NCI-H128 (cell line): Measurements from ENCODE around the gene LIMS2.

Source experiments
- DNase-seq: peaks from one replicate; lab custom pipeline; 2025; ENCODE audit not compliant: unreplicated experiment; lab: John Stamatoyannopoulos, UW

The LIMS2 gene

DNA sequence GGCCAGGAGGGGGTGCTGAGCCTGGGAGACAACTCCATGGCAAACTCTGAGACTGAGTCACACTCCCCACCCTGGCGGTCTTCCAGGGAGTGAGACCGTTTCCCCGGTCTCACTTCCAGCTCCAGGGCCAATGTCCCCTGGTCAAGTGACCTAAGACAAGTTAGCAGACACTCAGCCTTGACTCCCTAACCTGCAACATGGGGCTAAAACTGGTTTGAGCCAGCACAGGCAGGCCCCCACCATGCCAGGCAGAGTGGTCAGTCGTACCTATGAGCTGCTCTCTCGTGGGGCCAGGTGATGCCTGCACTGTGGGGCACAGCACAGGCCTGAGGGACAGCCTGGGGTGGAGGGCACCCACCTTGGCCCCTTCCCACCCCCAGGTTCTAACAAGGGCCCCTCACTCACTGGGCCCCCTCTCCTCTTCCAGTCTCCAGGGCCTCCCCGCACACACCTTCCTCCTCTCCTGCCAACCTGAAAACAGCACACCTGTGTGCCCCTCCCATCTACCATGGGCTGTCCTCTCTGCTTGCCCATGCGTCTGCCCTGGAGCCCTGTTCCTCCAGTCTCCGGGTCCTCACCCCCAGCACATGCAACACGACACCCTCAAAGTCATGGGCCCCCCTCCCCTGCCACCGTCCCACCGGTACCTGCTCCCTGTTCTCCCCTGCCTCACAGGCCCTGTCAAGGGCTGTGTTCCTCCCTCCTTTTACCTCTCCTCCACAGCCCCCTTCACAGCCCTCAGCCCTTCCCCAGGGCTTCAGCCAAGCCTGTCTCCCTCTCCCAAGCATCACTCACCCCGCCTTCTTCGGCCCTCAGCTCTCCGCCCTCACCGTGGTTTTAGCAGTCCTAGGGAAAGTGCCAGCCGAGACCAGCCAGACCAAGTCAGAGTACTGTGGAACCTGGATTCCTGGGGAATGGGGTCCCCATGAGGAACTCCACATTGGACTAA, 27.8 kb downstream of the LIMS2 start:
- DNase-seq = no peak

DNA sequence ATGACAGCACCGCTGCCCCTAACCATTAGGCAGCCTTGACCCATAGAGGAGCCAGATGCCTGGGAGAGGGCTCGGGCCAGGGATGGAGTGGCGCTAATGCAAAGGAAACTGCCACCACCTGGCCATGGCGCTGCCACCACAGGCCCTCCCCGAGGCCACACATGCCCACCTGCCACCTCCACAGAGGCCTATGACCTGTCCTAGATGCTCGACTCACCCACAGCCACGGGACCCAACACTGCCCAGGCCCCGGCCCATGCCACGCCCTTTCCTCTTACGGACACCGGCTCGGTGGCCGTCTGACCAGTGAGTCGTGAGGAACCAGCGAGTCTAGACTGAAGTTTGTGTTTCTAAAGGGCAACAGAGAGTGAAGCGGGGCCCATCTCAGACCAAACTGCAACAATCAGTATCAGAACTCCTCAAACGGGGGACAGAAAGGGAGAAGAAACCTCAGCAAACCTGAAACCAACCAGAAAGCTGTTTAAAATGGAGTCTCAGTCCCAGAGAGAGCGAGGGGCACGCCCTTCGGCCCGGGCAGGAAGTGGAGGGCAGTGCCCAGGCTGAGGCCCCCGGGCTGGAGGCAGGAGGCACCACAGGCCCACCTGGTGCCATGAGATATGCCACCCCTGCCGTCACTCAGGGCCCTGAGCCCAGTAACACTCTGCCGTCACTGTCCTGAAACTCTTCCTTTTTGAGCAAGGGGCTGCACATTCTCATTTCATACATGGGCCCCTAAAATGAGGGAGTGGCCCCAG, 28.7 kb downstream of the LIMS2 start:
- no peak for DNase-seq

DNA sequence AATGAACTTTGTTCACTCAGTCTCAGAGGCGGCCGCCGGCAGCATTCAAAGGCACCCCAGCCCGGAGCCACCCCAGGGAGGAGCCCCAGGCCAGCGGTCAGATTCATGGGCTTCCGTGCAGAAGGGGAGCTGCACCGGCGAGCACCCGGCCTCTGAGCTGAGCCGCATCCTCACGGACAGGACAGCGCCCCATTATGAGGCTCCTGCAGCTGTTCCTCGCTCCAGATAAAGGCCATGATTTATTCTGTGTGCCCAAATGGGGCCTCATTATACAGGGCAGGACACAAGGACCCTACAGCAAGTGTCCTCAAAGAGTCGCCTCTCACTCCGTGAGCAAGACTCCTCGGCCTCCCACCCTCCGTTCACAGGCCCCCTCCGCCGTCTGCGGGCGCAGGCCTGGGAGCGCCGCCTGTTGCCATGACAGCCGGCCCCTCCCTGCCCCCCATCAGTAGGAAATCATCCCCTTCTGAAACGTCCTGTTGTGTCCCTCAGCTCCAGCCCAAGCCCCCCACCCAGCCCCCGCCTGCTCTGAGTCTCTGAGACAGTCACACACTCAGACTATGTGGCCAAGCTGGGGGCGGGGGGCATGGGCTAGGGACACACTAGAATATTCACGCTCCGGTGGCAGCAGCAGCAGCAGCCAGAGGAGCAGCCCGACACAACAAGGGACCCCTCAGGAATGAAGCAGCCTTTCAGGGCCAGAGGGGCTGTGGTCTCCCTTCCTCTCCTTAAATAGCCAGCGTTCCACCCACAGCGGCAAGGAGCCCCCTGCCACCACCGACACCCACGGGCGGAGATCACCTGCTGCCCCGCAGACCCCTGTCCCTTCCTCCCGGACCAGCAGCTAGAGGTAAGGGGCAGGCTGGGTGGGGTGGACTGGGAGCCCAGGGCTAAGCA, 29.7 kb downstream of the LIMS2 start, which contains the start of gene GPR17:
Gene GPR17, plus strand, starts transcription at position 759 of the 897 bp plus-strand sequence. CDS start 4,583 bp downstream, outside the sequence.
- DNase-seq = no peak

DNA sequence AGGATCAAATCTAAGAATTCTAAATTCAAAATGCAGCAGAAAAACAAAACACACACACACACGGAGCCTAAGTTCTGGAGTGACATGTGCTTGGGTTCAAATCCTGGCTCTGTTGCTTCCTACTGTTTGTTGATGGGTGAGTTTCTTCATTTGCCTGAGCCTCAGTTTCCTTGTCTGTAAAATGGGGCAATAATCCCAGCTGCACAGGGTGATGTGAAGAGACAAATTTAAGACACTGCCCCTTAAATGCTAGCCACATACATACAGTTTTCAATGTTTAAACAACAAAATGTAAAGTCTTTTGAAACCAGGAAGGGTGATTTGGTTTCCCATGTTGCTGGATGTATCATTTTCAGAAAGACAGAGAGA, 30.3 kb downstream of the LIMS2 start:
- no peak for DNase-seq

DNA sequence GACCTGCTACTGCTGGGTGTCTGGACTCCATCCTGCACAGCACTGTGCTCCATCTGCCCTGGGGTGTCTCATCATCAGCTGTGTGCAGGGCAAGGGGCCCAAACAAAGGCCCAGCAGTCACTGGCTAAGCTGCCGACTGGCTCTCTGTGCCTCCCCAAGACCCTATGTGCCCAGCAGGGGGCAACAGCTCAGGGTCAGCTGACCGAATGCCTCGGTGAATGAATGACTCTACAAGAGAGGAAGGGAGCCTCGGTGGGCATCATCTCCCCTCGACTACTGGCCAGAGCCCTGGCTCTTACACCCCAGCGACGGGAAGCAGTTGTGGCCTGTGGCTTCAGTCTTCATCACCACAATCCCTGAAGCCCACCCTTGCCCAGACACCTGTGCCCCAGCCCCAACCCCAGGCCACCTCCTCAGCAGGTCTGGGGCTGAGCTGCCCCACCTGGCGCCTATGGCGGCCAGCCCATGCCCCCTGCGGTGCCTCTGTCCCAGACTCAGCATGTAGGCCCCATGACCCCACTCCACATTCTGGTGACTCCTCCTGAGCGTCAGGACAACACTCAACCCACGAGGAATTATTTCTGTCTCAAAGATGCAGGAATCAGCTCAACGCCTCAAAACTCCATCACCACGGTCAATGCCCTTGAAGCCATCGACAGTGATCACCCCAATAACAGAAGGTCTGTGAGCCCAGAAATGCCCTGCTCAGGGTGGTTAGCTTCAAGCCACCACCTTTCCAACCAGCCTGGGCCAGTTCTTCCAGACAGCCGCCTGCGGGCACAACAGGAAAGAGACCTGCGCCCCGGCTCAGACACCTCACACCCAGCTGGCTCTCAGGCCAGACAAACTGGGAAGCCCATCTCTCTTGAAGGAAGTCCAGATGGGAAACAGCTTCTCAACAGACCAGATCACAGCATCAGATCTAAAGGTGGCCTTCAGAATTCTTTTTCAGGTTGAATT, 31.0 kb downstream of the LIMS2 start:
- no peak for DNase-seq

DNA sequence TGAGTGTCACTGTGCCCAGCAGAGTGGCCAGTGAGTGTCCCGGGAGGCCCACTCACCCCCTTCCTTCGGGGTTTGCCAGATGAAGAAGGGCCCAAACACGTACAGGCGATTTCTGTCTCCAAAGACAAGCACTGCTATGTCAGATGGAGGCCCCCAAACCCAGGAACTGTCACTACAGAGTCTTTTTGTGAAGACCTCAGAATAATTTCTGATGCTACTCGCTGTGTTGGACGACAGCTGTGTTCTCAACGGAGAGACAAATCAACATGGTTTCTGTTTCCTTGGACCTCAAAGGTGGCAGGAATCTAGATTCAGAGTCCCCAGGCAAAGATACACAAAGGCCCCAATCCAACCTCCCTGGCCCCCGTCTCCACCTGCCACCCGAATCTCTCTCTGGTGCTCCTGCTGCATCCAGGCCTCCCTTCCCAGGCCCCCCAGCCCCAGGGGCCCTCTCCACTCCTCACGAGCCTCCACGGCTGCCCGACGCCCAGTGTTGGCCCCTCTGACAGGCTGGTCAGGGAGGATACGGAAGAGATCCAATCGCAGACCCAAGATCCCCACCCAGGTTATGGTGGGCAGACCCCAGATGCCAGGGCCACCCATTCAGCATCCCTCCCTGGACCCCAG, 31.8 kb downstream of the LIMS2 start:
- DNase-seq = no peak

DNA sequence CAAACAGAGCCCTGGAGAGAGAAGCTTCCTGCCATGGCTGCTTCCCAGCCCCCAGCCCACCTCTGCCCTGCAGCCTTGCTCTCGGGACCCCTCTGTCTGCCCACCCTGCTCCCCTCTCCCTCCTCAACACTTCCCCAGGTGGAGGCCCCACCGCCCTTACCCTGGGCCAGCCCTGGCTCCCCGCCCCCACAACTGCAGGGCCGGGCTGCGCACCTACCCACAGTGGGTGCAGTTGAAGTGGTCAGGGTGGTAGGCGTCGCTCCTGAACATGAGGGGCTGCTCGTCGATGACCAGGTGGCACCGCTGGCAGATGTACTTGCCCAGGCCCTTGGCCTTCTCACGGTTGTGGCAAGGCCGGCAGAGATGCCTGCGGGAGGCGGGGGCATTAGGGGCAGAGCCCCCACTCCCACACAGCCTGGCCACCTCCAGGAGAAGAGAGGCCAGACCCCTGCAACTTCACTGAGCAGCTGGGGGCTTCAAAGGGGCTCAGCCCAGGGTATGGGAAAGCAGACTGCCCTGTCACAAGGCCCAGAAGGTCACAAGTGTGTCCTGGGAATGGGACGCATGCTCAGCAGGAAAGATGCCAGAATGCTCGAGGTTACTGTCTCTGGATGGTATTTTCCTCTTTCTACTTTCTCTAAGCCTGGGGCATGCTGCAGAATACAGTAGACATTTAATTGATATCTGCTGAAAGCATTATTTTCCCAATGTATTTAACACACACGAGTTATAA, 32.5 kb downstream of the LIMS2 start:
- DNase-seq = no peak

DNA sequence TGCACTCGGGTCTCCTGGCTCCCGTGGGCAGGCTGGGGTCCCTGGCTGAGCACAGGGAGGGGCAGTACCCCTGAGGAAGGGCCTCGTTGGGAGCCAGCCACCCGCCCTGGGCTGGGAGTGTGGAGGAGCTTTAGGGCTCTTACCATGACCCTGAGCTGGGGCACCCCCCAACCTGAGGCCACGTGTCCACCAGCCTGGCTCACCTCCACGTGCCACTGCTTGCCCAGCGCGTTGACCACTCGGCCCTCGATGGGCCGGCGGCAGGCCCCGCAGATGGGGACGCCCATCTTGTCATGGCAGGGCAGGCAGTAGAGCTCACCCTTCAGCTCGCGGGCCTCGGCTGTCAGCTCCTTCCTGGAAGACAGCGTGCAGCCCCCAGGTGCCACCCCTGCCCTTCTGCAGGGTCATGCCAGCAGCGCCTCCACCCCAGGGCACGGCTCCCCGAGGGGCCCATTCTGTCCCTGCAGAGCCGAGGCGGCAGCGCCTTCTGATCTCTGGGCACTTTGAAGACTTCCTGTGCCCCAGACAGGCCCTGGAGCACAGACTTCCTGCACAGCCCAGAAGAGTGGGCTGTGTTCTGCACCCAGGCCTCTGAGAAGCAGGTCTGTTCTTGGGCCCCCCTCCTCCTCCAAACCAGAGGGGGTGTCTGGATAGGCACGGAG, 33.4 kb downstream of the LIMS2 start:
- no peak for DNase-seq

DNA sequence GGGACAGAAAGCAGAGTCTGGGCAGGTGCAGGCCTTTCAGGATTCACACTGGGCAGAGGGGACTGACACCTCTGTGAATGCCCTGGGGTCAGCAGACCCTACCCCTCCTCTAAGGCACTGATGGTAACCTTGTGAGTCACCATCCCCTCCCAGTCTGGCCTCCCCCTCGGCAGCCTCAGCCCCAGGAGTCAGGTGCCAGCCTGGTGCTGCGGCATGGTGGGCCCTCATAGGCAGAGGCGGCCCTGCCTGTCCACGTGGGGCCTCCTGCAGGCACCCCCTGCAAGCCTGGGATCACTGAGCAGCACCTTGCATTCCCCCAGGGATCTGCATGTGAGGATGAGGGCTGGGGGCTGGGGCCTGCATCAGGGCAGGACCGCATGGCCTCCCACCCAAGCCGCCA, 34.2 kb downstream of the LIMS2 start:
- no peak for DNase-seq

DNA sequence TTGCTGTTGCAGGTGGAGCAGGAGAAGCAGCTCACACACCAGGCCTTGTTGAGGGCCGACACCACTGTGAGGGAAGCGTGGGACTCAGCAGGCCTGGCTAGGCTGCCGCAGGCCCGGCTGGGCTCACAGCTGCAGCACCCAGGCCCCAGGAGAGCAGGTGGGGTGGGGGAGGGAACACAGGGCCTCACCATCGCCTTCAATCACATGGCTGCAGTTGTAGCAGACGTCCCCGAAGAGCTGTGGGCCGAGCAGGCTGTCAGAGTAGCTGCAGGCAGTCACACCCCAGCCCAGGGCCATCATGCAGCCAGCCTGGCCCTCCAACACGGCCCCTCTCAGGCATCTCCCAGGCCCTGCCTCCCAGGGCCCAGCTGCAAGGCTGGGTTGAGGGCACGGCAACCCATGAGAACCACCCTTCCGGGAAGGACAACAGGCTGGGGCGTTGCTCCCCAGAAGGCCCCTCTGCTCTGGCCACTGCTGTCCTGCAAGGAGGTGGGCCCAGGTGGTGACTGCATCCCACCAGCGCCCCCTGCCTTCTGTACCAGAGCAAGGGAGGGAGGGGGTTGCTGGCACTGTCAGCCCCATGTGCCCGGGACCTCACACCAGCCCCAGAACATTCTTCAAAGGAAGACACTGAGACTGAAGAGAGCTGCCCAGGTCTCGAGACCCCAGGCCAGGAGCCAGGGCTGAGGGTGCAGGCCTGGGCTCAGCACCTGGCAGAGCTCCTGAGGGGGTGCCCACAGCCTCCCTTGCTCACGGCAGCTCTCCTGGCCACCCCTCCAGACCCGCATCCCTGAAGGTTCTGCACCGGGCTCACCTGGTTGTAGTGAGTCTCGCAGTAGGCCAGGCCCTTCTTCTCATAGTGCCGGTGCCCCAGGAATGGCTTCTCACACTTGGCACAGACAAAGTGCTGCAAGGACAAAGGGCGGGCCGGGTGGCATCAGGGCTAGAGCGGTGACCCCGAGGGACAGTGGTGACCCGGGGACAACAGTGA, 35.0 kb downstream of the LIMS2 start:
- DNase-seq = no peak

DNA sequence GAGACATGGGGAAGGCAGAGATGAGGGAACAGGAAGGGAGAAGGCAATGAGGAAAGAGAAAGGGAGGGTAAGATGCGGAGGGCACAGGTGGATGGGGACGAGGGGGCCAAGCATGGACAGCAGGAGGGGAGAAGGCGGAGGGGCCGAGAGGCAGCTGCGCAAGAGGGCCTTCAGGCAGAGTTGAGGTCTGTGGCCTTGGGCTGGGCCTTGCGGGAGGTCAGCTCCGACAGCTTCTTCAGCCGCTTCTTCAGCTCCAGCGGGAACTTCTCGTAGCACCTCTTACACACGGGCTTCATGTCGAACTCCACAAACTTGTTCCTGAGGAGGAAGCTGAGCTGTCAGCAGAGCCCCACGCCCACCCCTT, 36.2 kb downstream of the LIMS2 start:
- DNase-seq = no peak

DNA sequence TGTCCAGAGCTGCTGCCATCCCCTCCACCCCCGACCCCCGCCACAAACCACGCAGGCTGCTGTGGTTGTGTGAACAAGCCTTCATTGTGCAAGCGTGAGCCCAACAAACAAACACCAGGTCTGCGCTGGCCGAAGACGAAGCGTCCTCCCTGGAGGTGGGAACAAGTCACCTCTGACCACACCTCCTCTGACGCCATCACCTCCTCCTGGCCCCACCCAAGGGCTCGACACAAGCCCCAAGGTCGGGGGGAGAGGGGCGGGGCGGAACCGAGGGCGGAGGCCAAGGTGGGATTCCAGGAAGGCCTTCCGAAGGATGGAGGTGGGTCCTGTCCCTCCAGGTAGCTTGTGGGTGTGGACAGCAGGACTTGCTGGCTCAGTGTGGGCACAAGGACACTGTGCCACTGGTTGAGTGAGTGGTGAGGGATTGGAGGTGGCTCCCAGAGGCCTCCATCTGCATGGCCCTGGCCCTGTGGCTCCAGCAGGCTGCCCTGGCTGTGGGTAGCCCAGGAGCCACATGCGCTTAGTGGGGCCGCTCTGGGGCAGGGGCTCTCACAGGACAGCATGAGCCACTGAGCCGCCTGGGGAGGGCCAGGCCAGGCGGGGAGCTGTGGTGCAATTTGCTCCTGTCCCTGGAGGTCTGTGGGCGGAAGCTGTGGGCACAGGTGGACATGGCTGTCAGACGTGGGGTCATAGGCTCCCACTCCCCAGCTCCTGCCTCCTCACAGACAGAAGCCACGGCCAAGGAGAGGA, 36.8 kb downstream of the LIMS2 start:
- no peak for DNase-seq

DNA sequence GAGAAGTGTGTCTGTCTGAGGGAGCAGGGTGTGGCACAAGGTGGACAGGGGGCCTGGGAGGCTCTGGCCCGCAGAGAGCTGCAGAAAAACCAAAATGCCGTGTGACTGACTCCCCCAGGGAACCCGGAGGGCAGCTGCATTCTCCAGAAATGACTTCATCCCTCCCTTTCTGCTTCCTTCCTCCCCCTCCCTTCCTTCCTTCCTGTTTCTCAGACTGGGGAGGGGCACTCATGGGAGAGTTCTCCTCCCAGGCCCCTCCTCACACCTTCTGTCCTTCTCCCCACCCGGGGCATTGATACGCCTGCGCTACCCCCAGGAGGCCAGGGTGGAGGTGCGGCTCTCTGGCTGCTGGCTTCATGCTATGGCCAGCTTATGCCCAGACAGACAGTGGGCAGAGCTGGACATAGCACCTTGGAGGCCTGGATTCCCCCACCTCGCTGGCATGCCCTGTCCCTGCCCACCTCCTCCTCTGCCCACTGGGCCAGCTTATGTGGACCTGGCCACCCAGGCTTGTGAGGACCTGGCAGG, 37.5 kb downstream of the LIMS2 start:
- no peak for DNase-seq

DNA sequence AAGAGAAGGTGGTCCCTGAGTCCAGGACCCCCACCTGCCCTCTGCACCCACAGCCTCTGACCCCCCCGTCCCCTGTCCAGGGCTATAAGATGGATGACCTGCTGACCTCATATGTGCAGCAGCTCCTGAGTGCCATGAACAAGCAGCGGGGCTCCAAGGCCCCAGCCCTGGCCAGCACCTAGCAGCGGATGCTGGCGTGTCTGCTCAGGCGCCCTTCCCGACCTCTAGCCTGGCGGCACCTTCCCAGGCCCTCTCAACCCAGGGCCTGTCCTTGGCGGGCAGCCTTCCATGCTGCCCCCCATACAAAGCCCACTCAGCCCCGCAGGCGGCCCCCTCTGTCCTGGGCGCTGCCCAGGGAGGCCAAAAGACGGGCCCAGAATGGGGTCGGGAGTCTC, 38.1 kb downstream of the LIMS2 start:
- DNase-seq = no peak

DNA sequence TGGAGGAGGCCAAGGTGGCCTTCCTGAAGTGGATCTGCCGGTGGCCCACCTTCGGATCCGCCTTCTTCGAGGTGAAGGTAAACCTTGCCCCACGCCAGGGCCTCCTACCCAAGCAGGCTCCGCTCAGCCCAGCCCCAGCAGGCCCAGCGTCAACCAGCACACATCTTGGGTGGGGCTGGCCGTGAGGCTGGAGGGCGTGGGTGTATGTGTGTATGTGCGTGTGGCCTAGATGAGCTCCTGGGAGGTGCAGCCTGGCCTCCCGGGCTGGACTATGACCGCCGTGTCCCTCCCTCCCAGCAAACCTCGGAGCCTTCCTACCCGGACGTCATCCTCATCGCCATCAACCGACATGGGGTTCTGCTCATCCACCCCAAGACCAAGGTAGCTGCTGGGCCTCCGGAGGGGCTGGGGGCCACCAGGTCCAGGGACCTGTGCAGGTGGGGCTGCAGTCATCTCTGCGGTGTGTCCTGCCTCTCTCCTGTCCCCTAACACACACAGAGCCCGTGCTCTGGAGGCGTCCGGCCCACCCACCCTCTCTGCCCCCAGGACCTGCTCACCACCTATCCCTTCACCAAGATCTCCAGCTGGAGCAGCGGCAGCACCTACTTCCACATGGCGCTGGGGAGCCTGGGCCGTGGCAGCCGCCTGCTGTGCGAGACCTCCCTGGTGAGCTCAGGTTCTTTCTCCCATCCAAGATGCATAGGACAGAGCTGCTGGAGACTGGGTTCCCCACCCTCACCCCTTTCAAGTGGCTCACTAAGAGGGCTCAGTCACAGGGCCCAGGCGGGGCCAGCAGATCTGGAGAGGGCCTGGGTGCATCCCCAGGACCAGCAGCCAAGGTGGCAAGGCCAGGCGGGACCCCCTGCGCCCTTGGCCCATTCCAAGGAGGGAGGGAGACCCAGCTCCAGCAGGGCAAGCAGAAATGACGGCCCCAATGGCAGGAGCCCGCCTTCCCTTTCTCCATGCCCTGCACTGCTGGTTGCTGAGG, 38.8 kb downstream of the LIMS2 start:
- no peak for DNase-seq
